IMR-90 (cell line): Measurements from ENCODE around the gene PEX16. TPM values are rescaled to one million over a fixed set of nuclear protein-coding genes. Genes with fewer than 3 reads are reported as not detected.

Experiments
- ATAC-seq: fragments of 200-7000 bp; cut with Tn5 transposase; 2 replicates; pipeline ENCODE4 v1.9.1; 2020; ENCODE audit warnings: low read depth, mild to moderate bottlenecking, moderate library complexity
- BruUV-seq: library from RNA; stranded (reverse); fragments of 400-500 nt; replicated peaks from 2 replicates; lab custom pipeline; 2021; lab: Mats Ljungman, UMichigan
- CTCF ChIA-PET: fragments of 300-600 bp; formaldehyde crosslinking; extraction: SDS; loops from one replicate; lab custom pipeline; 2021; ENCODE audit warnings: antibody characterized with exemption; lab: Yijun Ruan, JAX
- POLR2A ChIA-PET: fragments of 300-600 bp; sonication (Branson Sonifier 250); formaldehyde crosslinking; loops from one replicate; lab custom pipeline; 2022; ENCODE audit warnings: antibody characterized with exemption; ENCODE audit not compliant: unreplicated experiment; lab: Charles Lee
- DNase-seq: peaks from one replicate; pipeline ENCODE4 v3.0.0; 2013
- H2AFZ ChIP-seq: replicated peaks from 2 replicates; pipeline ENCODE3; 2013; ENCODE audit warnings: low read length, mild to moderate bottlenecking; ENCODE audit not compliant: poor library complexity
- H2AK5ac ChIP-seq: 2 replicates; pipeline ENCODE4 v1.6.1; 2013; ENCODE audit warnings: low read depth, low read length, inconsistent platforms
- H2AK9ac ChIP-seq: replicated peaks from 2 replicates; pipeline ENCODE3; 2013; ENCODE audit warnings: mild to moderate bottlenecking, low read depth, low read length, moderate library complexity; ENCODE audit not compliant: poor library complexity
- H2BK120ac ChIP-seq: 2 replicates; pipeline ENCODE4 v1.6.1; 2013; ENCODE audit warnings: low read depth, low read length, inconsistent platforms
- H2BK15ac ChIP-seq: 3 replicates; pipeline ENCODE4 v1.6.1; 2013; ENCODE audit warnings: low read depth, low read length, inconsistent platforms
- H2BK20ac ChIP-seq: 2 replicates; pipeline ENCODE4 v1.6.1; 2013; ENCODE audit warnings: low read depth, mild to moderate bottlenecking, inconsistent platforms, low read length, moderate library complexity
- H2BK5ac ChIP-seq: 2 replicates; pipeline ENCODE4 v1.6.1; 2013; ENCODE audit warnings: mild to moderate bottlenecking, low read depth, low read length, inconsistent platforms; ENCODE audit not compliant: poor library complexity, severe bottlenecking
- H3K14ac ChIP-seq: replicated peaks from 2 replicates; pipeline ENCODE4 v1.6.1; 2013; ENCODE audit warnings: low read depth, low read length, inconsistent platforms
- H3K18ac ChIP-seq: 2 replicates; pipeline ENCODE4 v1.6.1; 2013; ENCODE audit warnings: low read depth, low read length, control low read depth
- H3K23ac ChIP-seq: 2 replicates; pipeline ENCODE4 v1.6.1; 2013; ENCODE audit warnings: low read depth, low read length, inconsistent platforms
- H3K27ac ChIP-seq: 2 replicates; pipeline ENCODE4 v1.5.1; 2013; ENCODE audit warnings: mild to moderate bottlenecking, control low read depth, low read length; ENCODE audit not compliant: insufficient read depth
- H3K27me3 ChIP-seq: 2 replicates; pipeline ENCODE4 v1.6.1; 2013; ENCODE audit warnings: low read length; ENCODE audit not compliant: control insufficient read depth, insufficient read depth
- H3K36me3 ChIP-seq: 2 replicates; pipeline ENCODE4 v1.6.1; 2013; ENCODE audit warnings: low read length, mixed read lengths; ENCODE audit not compliant: control insufficient read depth, insufficient read depth
- H3K4ac ChIP-seq: 2 replicates; pipeline ENCODE4 v1.6.1; 2013; ENCODE audit warnings: low read depth, low read length, inconsistent platforms
- H3K4me1 ChIP-seq: 2 replicates; pipeline ENCODE4 v1.6.1; 2013; ENCODE audit warnings: low read length, mixed read lengths; ENCODE audit not compliant: control insufficient read depth, insufficient read depth
- H3K4me2 ChIP-seq: 2 replicates; pipeline ENCODE4 v1.6.1; 2013; ENCODE audit warnings: low read depth, mild to moderate bottlenecking, control low read depth, low read length, moderate library complexity
- H3K4me3 ChIP-seq: 2 replicates; pipeline ENCODE4 v1.5.1; 2013; ENCODE audit warnings: low read depth, mild to moderate bottlenecking, control low read depth, low read length, moderate library complexity; ENCODE audit not compliant: insufficient read depth
- H3K56ac ChIP-seq: 2 replicates; pipeline ENCODE4 v1.6.1; 2013; ENCODE audit warnings: low read length, inconsistent platforms; ENCODE audit not compliant: insufficient read depth; ENCODE audit errors: extremely low read depth
- H3K79me1 ChIP-seq, 2 experiments: 2 replicates each; pipeline ENCODE4 v1.6.1; 2013; ENCODE audit warnings: low read length in 2 of 2, inconsistent platforms in 1 of 2, low read depth in 1 of 2
- H3K9ac ChIP-seq: 2 replicates; pipeline ENCODE4 v1.6.1; 2013; ENCODE audit warnings: low read depth, low read length, control low read depth
- H3K9me1 ChIP-seq: 2 replicates; pipeline ENCODE4 v1.6.1; 2013; ENCODE audit warnings: low read length, inconsistent platforms; ENCODE audit not compliant: insufficient read depth
- H3K9me3 ChIP-seq: 2 replicates; pipeline ENCODE4 v1.6.1; 2013; ENCODE audit warnings: low read length; ENCODE audit not compliant: control insufficient read depth, insufficient read depth
- H4K20me1 ChIP-seq: 2 replicates; pipeline ENCODE4 v1.6.1; 2013; ENCODE audit warnings: low read length, inconsistent platforms; ENCODE audit not compliant: insufficient read depth
- H4K5ac ChIP-seq: 2 replicates; pipeline ENCODE4 v1.6.1; 2013; ENCODE audit warnings: mild to moderate bottlenecking, low read depth, low read length, control low read depth
- H4K8ac ChIP-seq, 2 experiments: 2 replicates each; pipeline ENCODE4 v1.6.1; 2013; ENCODE audit warnings: low read depth in 2 of 2, low read length in 2 of 2, control low read depth in 1 of 2, inconsistent platforms in 1 of 2
- H4K91ac ChIP-seq: 2 replicates; pipeline ENCODE4 v1.6.1; 2013; ENCODE audit warnings: low read depth, low read length, inconsistent platforms; ENCODE audit not compliant: insufficient read depth
- BHLHE40 ChIP-seq: fragments of 150-350 bp; IDR thresholded peaks from 2 replicates; pipeline ENCODE4 v1.6.1; 2016; ENCODE audit warnings: mild to moderate bottlenecking, low read depth, low read length
- CHD1 ChIP-seq: IDR thresholded peaks from 2 replicates; pipeline ENCODE4 v1.6.1; 2012; ENCODE audit warnings: low read depth, low read length, improper control_type of control experiment
- ELK1 ChIP-seq: fragments of 150-350 bp; IDR thresholded peaks from 2 replicates; pipeline ENCODE4 v1.6.1; 2016; ENCODE audit warnings: low read depth, mild to moderate bottlenecking, low read length, moderate library complexity, borderline replicate concordance
- FOS ChIP-seq: fragments of 150-350 bp; IDR thresholded peaks from 2 replicates; pipeline ENCODE4 v1.6.1; 2016; ENCODE audit warnings: low read depth, low read length
- MAFK ChIP-seq: IDR thresholded peaks from 2 replicates; pipeline ENCODE4 v1.6.1; 2012; ENCODE audit warnings: low read depth, low read length, improper control_type of control experiment
- MAZ ChIP-seq: IDR thresholded peaks from 2 replicates; pipeline ENCODE4 v1.6.1; 2012; ENCODE audit warnings: low read depth, mild to moderate bottlenecking, low read length, improper control_type of control experiment, moderate library complexity, borderline replicate concordance
- POLR2A ChIP-seq: IDR thresholded peaks from 2 replicates; pipeline ENCODE4 v1.6.1; 2012; ENCODE audit warnings: mild to moderate bottlenecking, low read depth, low read length
- RAD21 ChIP-seq: IDR thresholded peaks from 2 replicates; pipeline ENCODE4 v1.6.1; 2012; ENCODE audit warnings: low read length, improper control_type of control experiment
- RFX5 ChIP-seq: IDR thresholded peaks from 2 replicates; pipeline ENCODE4 v1.8.0; 2012; ENCODE audit warnings: low read depth, mild to moderate bottlenecking, low read length, moderate library complexity
- SMC3 ChIP-seq: fragments of 150-350 bp; IDR thresholded peaks from 2 replicates; pipeline ENCODE4 v1.6.1; 2016; ENCODE audit warnings: low read depth, mild to moderate bottlenecking, antibody characterized with exemption, low read length, moderate library complexity
- WGBS, 2 experiments: methylation state at CpG; one replicate each; pipeline versions ENCODE4 v1.1.5 to v1.1.7; 2013; ENCODE audit warnings: missing lambda C conversion rate in 2 of 2; ENCODE audit not compliant: insufficient read length in 1 of 2; ENCODE audit errors: extremely low coverage in 2 of 2; 5-methylcytosine and 5-hydroxymethylcytosine counted together
- dilution Hi-C: fragments of 300-500 bp; cut with HindIII; formaldehyde crosslinking; loops from one replicate; pipeline ENCODE4 v1.14.3; 2018; ENCODE audit warnings: low sequenced_read_pairs; ENCODE audit not compliant: unreplicated experiment
- in situ Hi-C: fragments of 300-500 bp; cut with MboI; formaldehyde crosslinking; loops from 3 replicates; pipeline ENCODE4 v1.14.3; 2019; ENCODE audit warnings: low sequenced_read_pairs, inconsistent platforms, mixed read lengths
- intact Hi-C: fragments of 100-400 bp; cut with micrococcal nuclease; formaldehyde crosslinking; loops from 2 replicates; pipeline ENCODE4 v1.10.0; 2022
- polyA plus RNA-seq, 3 experiments: library from polyadenylated mRNA; depleted of rRNA; stranded (reverse); fragments of >200 nt; gene quantifications; 2 replicates each; pipeline ENCODE4 v1.2.3, GENCODE V29; 2012; ENCODE audit warnings: low replicate concordance in 1 of 3
- total RNA-seq: library from RNA; depleted of rRNA; stranded (reverse); fragments of >200 nt; gene quantifications from 2 replicates; pipeline ENCODE4 v1.2.3, GENCODE V29; 2012

Gene PEX16
- total and polyA plus RNA-seq, 2 of the 4 experiments (the other 2 are of a cell fraction) = 17.9 to 23.3 TPM

DNA sequence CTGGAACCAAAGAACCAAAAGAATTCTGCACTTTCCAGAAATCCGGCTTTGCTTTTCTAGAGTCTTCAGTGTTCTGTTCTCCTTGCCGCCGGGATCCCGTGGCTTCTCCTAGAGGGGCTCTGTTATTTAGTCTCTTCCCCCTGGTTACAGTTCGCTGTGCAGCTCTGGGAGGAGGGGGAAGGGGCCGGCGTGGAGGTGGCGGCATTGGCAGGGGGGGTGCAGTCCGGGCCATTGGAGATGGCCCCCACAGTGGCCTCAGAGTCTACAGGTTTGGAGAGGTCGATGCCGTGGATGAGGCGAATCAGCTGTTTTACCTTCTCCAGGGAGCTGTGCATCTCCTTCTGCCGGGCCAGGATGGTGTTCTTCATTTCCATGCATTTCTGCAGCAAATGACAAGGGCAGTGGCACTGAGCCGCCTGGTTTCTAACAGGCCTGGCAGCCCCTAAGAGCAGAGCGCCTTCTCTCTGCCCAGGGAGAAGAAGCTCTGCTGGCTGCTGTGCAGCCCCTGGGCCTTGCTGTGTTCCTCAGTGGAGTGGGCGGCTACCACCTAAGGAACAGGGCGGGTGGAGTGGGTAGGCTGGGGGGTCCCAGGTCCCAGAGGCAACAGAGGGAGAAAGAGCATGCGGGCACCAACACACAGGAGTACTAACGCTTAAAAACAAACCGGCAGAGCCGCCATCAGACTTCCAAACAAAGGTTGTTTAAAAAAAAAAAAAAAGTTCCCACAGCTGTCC lies 16.3 kb upstream of the PEX16 start:
- no peak overlapping the region for H3K4me3 ChIP-seq

More for the DNA sequence above, 16.3 kb upstream of the PEX16 start:
- no peak overlapping the region for H2BK15ac ChIP-seq
- peaks cover 7% of the 10 kb centered on the region; the same call in 1 of the 2 replicates for H4K20me1 ChIP-seq
- no peak overlapping the region for H4K5ac ChIP-seq
- dilution Hi-C loops (no loop called here), intact Hi-C loops (no loop called here), in situ Hi-C loops (no loop called here)
- TF ChIP-seq MAZ = no peak
- no peak for TF ChIP-seq RAD21
- TF ChIP-seq POLR2A = no peak
- no peak for TF ChIP-seq CHD1
- TF ChIP-seq MAFK = no peak
- no peak for TF ChIP-seq ELK1
- no peak for TF ChIP-seq RFX5
- TF ChIP-seq SMC3 = no peak
- TF ChIP-seq BHLHE40 = no peak
- TF ChIP-seq FOS = no peak
- H3K27me3 ChIP-seq = no peaks in the 10 kb centered on the region
- 87% methylated on average over 3 of the region's 21 CpGs; no CpG with 5 or more reads in 1 of the 2 experiments for WGBS, 2 experiments
- H3K9ac ChIP-seq = no peak overlapping the region
- H4K8ac ChIP-seq = no peak overlapping the region
- no peaks in the 10 kb centered on the region for H3K9me3 ChIP-seq
- H2BK120ac ChIP-seq = no peak overlapping the region
- ChIA-PET CTCF (no interaction called here), POLR2A (no interaction called here)
- no peaks in the 10 kb centered on the region for H3K79me1 ChIP-seq
- H2BK5ac ChIP-seq = no peak overlapping the region
- H4K91ac ChIP-seq = no peak overlapping the region
- H2AK9ac ChIP-seq = no peak overlapping the region
- no peak overlapping the region for H3K14ac ChIP-seq
- H3K36me3 ChIP-seq = peaks cover 52% of the 10 kb centered on the region
- no peak overlapping the region for H3K4me2 ChIP-seq
- H3K4me1 ChIP-seq = no peaks in the 10 kb centered on the region; the same call in 1 of the 2 replicates
- no peak overlapping the region for H2AFZ ChIP-seq
- ATAC-seq (no peak), DNase-seq (no peak)
- BruUV-seq = no TSS peak
- H3K56ac ChIP-seq = no peak overlapping the region
- no peak overlapping the region for H2BK20ac ChIP-seq
- no peak overlapping the region for H3K23ac ChIP-seq
- no peaks in the 10 kb centered on the region for H3K9me1 ChIP-seq
- no peak overlapping the region for H3K27ac ChIP-seq
- H2AK5ac ChIP-seq = no peak overlapping the region
- H3K4ac ChIP-seq = no peak overlapping the region
- H3K18ac ChIP-seq = no peak overlapping the region
